Colonic mucosa (tissue), 4 donors: Measurements from ENCODE around the gene C22orf42. TPM values are rescaled to one million over a fixed set of nuclear protein-coding genes. Genes with fewer than 3 reads are reported as not detected.

ENCODE experiments used
- DNase-seq: peaks from one replicate; pipeline ENCODE4 v3.0.0-alpha.2; 2020
- H3K27ac ChIP-seq: fragments of 200-600 bp; one replicate; pipeline ENCODE4 v1.8.0; 2021
- H3K27me3 ChIP-seq: fragments of 200-600 bp; one replicate; pipeline ENCODE4 v1.8.0; 2021
- H3K36me3 ChIP-seq: fragments of 200-600 bp; one replicate; pipeline ENCODE4 v1.8.0; 2021
- H3K4me1 ChIP-seq: fragments of 200-600 bp; one replicate; pipeline ENCODE4 v1.8.0; 2021; ENCODE audit warnings: mild to moderate bottlenecking
- H3K4me3 ChIP-seq: fragments of 200-600 bp; one replicate; pipeline ENCODE4 v1.8.0; 2021
- H3K9ac ChIP-seq, 2 donors: one replicate each; pipeline ENCODE4 v1.7.0; 2013; ENCODE audit warnings: control low read depth in 2 of 2, low read depth in 2 of 2, low read length in 2 of 2
- H3K9me3 ChIP-seq: fragments of 200-600 bp; one replicate; pipeline ENCODE4 v1.8.0; 2021
- intact Hi-C: fragments of 100-400 bp; cut with DNase I; formaldehyde crosslinking; loops from one replicate; pipeline ENCODE4 v1.14.1; 2022
- total RNA-seq, 2 donors: library from RNA; stranded (reverse); fragmentation: NEBNext Ultra II Directional in 1 of 2; extraction: Animal tissue kit (Norgen Biotek cat#: 25700) in 1 of 2; gene quantifications; one replicate each; pipeline ENCODE4 v1.2.1, GENCODE V29; 2021
- TF ChIP-seq, protein P1 (sequence below): fragments of 200-600 bp; IDR thresholded peaks from one replicate; pipeline ENCODE4 v1.8.0; 2022; ENCODE audit warnings: antibody characterized with exemption, mild to moderate bottlenecking
- donor health status: healthy.
- donor health status: DM: no; HTN: no; CAD: no.
- donor health status: DM: no; HTN: no; CAD: no.

The C22orf42 gene
- total RNA-seq, 2 donors from 2014 or later, result not detected

DNA sequence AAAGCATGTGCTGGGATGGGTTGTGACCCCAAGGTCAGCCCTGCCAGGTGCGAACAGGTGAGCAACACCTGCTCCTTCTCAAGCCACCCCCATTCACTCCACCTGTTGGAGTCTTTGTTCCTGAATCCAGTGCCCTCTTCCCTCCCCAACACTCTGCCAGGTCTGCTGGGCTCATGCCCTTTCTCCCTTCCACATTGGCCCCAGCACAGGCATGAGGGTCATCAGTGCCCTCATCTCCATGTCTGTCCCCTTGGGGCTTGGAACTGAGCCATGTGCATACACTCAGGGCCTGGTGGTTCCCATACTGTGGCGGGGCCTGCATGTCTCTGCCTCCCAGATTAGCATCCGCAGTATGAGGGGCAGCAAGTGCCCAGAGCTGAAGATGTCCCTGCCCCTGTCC lies 26.7 kb upstream of the C22orf42 start:
- no peak for DNase-seq
- TF ChIP-seq, protein P1, sequence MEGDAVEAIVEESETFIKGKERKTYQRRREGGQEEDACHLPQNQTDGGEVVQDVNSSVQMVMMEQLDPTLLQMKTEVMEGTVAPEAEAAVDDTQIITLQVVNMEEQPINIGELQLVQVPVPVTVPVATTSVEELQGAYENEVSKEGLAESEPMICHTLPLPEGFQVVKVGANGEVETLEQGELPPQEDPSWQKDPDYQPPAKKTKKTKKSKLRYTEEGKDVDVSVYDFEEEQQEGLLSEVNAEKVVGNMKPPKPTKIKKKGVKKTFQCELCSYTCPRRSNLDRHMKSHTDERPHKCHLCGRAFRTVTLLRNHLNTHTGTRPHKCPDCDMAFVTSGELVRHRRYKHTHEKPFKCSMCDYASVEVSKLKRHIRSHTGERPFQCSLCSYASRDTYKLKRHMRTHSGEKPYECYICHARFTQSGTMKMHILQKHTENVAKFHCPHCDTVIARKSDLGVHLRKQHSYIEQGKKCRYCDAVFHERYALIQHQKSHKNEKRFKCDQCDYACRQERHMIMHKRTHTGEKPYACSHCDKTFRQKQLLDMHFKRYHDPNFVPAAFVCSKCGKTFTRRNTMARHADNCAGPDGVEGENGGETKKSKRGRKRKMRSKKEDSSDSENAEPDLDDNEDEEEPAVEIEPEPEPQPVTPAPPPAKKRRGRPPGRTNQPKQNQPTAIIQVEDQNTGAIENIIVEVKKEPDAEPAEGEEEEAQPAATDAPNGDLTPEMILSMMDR, result no peak
- no peaks in the 10 kb centered on the region for H3K4me1 ChIP-seq

DNA sequence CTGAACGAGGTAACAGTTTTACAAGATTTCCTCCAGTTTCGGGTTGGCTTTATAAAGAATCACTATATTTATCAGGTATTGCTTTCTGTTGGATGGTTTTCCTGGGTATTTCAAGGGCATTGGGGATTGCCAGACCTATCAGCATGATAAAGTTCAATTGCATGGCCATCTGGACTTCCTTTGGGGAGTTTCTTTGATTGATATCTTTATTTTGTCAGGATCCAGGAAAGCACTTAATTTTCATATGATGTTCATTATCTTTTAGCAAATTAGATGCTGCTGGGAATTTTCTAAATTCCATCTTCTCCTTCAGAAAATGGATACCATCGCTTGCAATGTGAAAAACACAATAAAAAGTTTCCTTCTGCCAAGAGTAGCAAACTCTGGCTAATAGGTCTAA lies 24.5 kb upstream of the C22orf42 start:
- DNase-seq, result no peak
- Histone ChIP-seq H3K27ac (no peak overlapping the region), H3K27me3 (no peaks in the 10 kb centered on the region), H3K9ac (no peak overlapping the region), H3K36me3 (no peaks in the 10 kb centered on the region), H3K4me3 (no peak overlapping the region), H3K4me1 (no peaks in the 10 kb centered on the region), H3K9me3 (no peaks in the 10 kb centered on the region)
- TF ChIP-seq, protein P1, result no peak
- intact Hi-C loops, result no loop called here

More for the DNA sequence above, 26.7 kb upstream of the C22orf42 start:
- no peak overlapping the region for H3K27ac ChIP-seq
- no peak overlapping the region for H3K4me3 ChIP-seq
- intact Hi-C loops, result no loop called here
- no peaks in the 10 kb centered on the region for H3K9me3 ChIP-seq
- no peaks in the 10 kb centered on the region for H3K36me3 ChIP-seq
- H3K27me3 ChIP-seq, result no peaks in the 10 kb centered on the region
- H3K9ac ChIP-seq, result no peak overlapping the region

DNA sequence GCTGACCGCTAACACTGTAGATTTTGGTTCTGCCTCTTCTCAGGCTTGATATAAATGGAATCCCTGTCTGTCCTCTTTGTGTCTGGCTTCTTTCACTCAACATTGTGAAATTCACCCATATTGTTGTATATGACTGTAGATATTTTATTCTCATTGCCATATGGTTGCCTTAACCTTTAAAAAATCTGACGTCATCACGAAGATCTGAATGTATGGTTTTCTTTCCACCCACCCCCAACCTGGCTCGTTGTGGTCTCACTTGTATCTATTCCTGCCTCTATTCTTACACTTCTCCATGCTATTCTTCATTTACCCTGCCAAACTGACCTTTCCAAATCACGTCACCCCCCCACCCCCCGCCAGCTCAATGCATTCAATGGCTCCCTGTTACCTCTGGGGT lies 21.9 kb upstream of the C22orf42 start:
- Histone ChIP-seq H3K9me3 (no peaks in the 10 kb centered on the region), H3K9ac (no peak overlapping the region), H3K27ac (no peak overlapping the region), H3K36me3 (no peaks in the 10 kb centered on the region), H3K4me3 (no peak overlapping the region), H3K4me1 (no peaks in the 10 kb centered on the region), H3K27me3 (peaks cover 4% of the 10 kb centered on the region)
- DNase-seq, result no peak
- TF ChIP-seq, protein P1, result no peak
- intact Hi-C loops, result no loop called here

DNA sequence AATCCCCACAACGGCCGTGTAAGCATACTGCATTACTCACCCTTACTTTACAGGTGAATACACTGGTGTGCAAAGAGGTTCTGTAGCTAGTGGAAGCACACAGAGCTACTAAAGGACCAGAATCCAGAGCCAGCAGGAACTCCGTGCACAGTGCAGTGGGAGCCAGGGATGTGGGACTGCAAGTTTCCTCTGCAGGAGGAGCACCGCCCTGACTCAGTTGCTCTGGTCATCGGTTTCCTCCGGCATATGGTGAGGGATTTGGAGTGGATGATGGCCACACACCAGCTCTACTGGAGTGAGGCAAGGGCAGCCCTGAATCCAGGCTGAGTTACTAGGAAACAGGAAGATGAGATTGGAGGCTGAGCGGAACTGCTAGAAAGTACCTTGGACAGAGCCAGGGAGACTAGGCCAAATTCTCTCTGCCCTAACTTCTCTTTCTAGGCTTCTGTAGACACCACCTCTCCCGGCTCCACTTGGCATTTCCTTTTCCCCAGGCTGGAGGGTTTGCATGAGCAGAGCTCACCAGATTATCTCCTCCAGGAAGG lies 18.2 kb upstream of the C22orf42 start:
- H3K27ac ChIP-seq, result no peak overlapping the region
- H3K27me3 ChIP-seq, result peaks cover 12% of the 10 kb centered on the region
- no peak overlapping the region for H3K4me3 ChIP-seq
- H3K36me3 ChIP-seq, result no peaks in the 10 kb centered on the region
- intact Hi-C loops, result no loop called here
- TF ChIP-seq, protein P1, result no peak
- H3K9me3 ChIP-seq, result no peaks in the 10 kb centered on the region
- DNase-seq, result no peak
- H3K4me1 ChIP-seq, result no peaks in the 10 kb centered on the region
- no peak overlapping the region for H3K9ac ChIP-seq

DNA sequence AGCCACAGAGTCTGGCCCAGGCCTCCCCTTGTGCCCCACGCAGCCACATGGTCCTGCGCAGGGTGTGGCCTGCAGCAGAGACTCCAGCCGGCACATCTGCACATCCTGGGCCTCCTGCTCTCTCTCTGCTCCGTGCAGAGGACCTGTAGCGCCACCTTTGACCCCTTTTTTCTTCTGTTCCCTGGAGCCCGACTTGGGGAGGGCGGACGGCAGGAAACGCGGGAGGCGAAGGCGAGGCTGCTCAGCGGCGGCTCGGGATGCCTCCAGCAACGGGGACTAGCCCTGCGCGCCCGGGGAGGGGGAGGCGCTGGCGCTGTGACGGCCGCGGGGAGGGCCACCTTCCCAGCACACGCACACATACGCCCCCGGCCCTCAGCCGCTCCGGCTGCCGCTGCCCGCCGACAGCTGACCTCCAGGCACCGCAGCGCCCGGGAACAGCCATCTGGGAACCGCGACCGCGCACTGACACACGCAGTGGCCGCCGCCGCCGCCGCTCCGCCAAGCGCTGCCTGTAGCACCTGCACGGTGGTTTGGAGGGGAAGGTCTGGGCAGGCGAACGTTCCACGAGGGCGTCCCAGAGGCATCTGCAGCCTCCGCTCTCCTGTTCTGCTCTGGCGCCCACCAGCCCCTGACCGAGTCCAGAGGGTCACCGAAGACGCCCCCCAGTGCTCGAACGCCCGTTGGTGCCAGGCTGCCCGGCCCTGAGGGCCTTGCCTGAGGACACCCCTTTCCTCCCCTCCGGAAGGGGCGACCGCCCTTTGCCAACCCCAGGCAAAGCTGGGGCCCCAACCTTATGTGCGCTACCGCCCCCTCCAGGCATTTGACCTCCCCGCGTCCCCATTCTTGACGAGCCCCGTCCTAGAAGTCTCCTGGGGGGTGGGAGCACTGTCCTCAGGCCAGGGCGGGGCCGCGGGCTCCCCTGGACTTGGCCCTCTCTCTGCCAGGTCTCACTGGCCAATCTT lies 16.9 kb upstream of the C22orf42 start:
- H3K9me3 ChIP-seq, result no peaks in the 10 kb centered on the region
- intact Hi-C loops, result no loop called here
- no peaks in the 10 kb centered on the region for H3K36me3 ChIP-seq
- H3K9ac ChIP-seq, result no peak overlapping the region
- TF ChIP-seq, protein P1, result no peak
- DNase-seq, result no peak
- no peak overlapping the region for H3K27ac ChIP-seq
- no peak overlapping the region for H3K4me3 ChIP-seq
- H3K27me3 ChIP-seq, result peaks cover 12% of the 10 kb centered on the region
- no peaks in the 10 kb centered on the region for H3K4me1 ChIP-seq
